A549 treated with CpdA at 1 μM for 4 hours (cell line): ENCODE measurements around the gene RAVER2. TPM values are rescaled to one million over a fixed set of nuclear protein-coding genes. Genes with fewer than 3 reads are reported as not detected.

ENCODE experiments used
- total RNA-seq: library from RNA; stranded (reverse); fragments of 200-300 nt; extraction: Qiagen RNA extraction; gene quantifications from 5 replicates; pipeline ENCODE4 v1.2.3, GENCODE V29; 2022; ENCODE audit warnings: low read depth

Gene RAVER2
- 4.4 to 5.6 TPM (median 5.2 TPM) in 5 replicates for total RNA-seq

GRCh38 chr1:64744492-64745180, at the start of gene RAVER2:
Gene RAVER2 (plus strand): TSS chr1:64745075. CDS start chr1:64745173, 98 bp downstream.

Other genes with a start within 250 kb of the RAVER2 start
- 118 to 152 TPM (median 132 TPM) in 5 replicates for gene JAK1, start 221.5 kb downstream of the RAVER2 start, total RNA-seq